GM12801 (cell line): ENCODE measurements around the gene BEND2.

Experiments used
- TF ChIP-seq, protein P1 (sequence below): IDR thresholded peaks from one replicate; pipeline ENCODE4 v1.5.1; 2011; ENCODE audit warnings: control low read depth; ENCODE audit not compliant: insufficient read length; ENCODE audit errors: extremely low read depth

BEND2 gene

DNA sequence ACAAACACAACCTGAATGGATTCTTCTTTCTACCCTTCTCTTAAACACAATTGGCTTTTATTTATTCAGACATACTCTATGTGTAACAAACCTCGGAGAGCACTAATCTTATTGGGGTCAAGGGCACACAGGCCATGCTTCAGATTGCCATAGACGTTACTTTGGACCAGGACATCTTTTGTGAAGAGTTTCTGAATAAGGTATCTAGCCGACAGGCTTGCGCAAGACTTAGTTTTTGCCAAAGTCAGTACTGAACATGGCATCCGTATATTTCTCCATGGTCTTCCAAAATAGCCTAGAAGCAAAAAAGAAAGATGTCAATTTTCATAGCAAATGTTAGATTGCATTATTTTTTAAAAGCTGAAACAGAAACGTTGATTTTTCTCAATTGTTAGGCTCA, 49.8 kb downstream of the BEND2 start:
- TF ChIP-seq, protein P1, sequence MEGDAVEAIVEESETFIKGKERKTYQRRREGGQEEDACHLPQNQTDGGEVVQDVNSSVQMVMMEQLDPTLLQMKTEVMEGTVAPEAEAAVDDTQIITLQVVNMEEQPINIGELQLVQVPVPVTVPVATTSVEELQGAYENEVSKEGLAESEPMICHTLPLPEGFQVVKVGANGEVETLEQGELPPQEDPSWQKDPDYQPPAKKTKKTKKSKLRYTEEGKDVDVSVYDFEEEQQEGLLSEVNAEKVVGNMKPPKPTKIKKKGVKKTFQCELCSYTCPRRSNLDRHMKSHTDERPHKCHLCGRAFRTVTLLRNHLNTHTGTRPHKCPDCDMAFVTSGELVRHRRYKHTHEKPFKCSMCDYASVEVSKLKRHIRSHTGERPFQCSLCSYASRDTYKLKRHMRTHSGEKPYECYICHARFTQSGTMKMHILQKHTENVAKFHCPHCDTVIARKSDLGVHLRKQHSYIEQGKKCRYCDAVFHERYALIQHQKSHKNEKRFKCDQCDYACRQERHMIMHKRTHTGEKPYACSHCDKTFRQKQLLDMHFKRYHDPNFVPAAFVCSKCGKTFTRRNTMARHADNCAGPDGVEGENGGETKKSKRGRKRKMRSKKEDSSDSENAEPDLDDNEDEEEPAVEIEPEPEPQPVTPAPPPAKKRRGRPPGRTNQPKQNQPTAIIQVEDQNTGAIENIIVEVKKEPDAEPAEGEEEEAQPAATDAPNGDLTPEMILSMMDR: no peak

DNA sequence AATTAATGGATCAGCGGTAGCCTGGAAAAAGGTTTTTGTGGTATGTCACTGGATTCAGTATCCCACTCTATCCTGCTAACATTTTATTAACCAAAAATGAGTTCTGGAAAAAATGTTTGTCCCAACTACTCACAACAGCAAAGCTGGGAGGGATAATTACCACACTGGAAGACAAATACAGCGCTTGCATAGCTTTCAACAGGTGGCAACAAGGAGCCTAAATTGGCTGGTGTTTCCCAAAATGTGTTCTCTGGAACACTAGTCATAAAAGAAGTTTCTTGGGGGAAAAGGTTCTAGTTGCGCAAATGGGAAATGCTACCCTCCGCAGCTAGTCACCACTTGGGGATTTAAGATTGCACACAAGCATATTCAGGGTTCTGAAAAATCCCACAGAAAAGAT, 54.6 kb downstream of the BEND2 start:
- TF ChIP-seq, protein P1: no peak

DNA sequence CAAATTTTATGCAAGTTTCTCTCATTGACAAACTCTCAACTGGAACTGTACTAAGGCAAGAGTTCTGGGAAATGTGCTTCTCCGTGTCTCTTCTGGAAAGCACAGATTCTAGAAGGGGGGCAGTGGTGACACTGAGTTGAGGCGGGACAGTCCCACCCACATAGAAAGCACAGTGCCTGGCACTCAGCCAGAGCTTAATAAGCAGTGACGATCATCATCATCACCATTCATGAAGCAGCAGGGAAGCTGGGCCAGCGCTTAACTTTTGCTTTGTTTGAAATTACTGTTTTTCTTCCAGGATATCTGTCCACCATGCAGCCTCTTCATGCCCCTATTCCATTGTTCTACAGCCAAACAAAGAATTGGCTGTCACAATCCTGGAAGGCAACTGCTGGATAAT, 60.3 kb downstream of the BEND2 start:
- TF ChIP-seq, protein P1: no peak

DNA sequence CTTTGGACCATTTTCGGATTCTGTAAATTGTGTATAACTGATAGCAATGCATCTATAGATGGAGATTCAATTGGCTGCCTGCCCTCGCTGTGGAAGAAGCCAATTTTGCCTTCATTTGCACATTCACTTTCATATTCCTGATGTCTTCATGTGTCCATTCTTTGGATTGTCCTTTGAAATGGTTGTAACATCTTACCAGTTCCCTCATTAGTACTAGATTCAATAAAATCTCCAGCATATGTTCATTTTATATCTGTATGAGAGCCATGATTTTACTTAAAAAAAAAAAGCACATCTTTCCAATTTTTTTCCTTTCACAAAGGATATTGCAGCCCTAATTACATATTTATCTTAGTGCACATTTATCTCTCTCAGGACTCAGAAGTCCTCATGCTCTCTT, 61.7 kb downstream of the BEND2 start:
- TF ChIP-seq, protein P1: no peak

DNA sequence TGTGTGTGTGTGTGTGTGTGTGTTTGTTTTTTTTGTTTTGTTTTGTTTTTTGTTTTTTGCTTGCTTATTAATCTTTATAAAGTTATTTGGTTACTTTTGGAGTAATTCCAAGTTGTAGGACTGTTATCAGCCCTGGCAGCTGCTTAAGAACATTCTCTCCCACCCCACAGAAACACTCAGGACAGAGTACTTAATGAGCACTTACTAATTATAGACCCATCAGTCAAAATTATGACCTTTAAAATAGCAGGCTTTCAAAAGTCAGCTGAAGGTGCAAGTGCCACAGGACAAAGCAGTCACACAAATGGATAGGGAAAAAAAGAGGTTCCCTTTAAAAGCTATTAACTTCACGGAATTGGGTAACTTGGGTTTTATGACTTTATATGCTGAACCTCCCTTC, 69.0 kb downstream of the BEND2 start:
- TF ChIP-seq, protein P1: no peak

DNA sequence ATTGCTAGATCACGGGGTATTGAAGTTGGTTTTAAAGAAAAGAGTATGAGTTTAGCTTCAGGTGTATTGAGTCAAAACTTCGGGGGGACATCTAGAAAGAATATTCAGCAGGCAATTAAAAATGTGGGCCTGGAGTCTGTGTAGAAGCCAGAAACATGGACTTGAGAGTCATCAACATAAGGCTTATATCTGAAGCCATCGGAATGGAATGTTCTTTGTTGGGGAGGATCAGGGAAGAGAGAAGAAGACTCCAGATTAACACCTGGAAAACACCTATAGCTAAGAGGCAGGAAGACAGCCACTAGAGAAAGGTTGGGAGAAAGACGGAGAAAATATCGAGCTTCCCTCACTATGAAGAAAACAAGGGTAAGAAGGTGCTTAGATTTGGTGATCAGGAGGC, 69.5 kb downstream of the BEND2 start:
- TF ChIP-seq, protein P1: no peak

DNA sequence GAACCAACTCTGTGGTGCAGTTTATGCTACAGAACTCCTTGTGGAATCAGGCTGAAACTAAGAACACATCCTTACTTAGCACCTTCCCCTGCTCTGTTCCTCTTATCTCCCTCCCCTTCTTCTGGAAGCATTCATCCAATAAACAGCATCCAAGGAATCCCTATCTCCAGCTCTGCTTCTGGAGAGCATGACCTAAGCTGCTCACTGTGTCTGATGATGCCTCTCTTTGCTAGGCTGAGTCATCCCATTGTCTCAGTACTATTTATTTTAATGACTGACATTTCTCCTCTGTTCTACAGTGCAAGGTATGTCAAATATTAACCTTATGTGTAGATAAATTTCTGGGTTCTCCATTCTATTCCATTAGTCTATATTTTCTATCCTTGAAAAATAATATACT, 71.2 kb downstream of the BEND2 start:
- TF ChIP-seq, protein P1: no peak

DNA sequence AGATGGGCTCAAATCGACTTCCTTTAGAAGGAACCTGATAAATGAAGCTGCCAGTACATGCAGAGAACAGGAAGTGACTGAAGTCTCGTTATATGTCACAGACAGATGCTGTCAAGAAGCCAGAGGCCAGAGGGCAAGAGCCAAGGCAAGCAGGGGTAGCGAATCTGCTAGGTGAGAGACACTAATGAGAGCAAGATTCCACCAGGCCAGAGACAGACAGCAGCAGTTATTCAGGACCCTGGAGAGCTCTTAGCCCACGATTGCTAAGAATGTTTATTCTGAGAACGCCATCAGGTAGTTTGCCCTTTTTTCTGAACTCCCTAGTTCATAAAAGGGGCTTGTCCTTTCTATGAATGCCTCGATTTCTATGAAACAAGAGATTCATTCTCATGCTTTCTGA, 73.7 kb downstream of the BEND2 start:
- TF ChIP-seq, protein P1: no peak
